ENCODE data around the gene HES3.
A peak's percentile ranks its signal among the peaks of the same experiment; 100 is the strongest.

The HES3 gene

DNA sequence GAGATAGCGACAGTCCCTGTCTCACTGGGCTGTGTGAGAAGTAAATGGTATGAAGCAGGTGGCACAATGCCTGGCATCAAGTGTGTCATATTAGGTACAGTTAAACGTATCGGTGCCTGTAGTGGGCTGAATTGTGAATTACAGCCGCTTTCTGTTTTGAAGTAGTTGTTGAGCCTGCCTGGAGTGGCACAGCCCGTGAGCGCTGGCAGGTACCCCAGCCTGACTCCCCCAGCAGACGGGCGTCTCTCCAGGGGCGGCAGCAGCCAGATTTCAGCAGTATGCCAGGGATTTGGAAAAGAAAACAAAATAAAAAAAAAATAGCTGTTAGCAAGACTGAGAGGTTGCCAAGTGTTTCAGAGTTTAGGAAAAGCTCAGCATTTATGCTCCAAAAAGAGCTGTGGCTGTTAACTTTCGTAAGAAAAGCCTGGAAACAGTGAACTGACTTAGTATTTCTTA lies 43.5 kb downstream of the HES3 start:
- H3K27me3 ChIP-seq (replicated peaks; ENCODE audit: control insufficient read depth, insufficient read depth, low read length) = no peaks in the 10 kb centered on the region
- peak; percentile 13 for DNase-seq (ENCODE audit: low read depth)
- H3K4me3 ChIP-seq (ENCODE audit: low read length) = no peak overlapping the region
- H3K9ac ChIP-seq (ENCODE audit: low read length) = peak overlapping the region; percentile 66
- no peaks in the 10 kb centered on the region for H3K9me3 ChIP-seq (ENCODE audit: control insufficient read depth, low read length)
- no peaks in the 10 kb centered on the region for H3K36me3 ChIP-seq (ENCODE audit: control insufficient read depth, insufficient read depth, low read length, severe bottlenecking)
- H3K4me1 ChIP-seq (ENCODE audit: control insufficient read depth, insufficient read depth, low read length) = peaks cover 33% of the 10 kb centered on the region

DNA sequence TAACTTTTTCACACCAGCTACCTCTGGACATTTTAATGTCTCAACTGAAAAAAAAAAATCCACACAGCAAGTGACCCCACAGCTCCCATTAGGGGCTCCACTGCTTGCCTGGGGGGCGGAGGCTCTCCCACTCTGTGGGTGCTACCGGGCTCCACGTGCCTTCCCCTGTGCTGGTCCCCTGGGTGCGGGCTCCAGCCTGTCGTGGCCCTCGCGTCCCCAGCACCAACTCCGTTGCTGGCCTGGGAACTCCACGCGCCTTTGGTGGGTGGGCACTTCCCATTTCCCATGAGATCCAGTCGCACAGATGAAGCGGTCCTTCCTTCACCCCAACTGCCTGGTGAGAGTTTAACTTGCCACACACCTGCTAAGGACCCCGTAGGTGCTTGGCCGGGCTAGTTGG lies 44.0 kb downstream of the HES3 start:
- Histone ChIP-seq H3K9me3 (ENCODE audit: control insufficient read depth, low read length) (no peaks in the 10 kb centered on the region), H3K4me3 (ENCODE audit: low read length) (no peak overlapping the region), H3K9ac (ENCODE audit: low read length) (peak overlapping the region; percentile 66), H3K4me1 (ENCODE audit: control insufficient read depth, insufficient read depth, low read length) (peaks cover 34% of the 10 kb centered on the region), H3K36me3 (ENCODE audit: control insufficient read depth, insufficient read depth, low read length, severe bottlenecking) (no peaks in the 10 kb centered on the region), H3K27me3 (replicated peaks; ENCODE audit: control insufficient read depth, insufficient read depth, low read length) (no peaks in the 10 kb centered on the region)
- no peak for DNase-seq (ENCODE audit: low read depth)

DNA sequence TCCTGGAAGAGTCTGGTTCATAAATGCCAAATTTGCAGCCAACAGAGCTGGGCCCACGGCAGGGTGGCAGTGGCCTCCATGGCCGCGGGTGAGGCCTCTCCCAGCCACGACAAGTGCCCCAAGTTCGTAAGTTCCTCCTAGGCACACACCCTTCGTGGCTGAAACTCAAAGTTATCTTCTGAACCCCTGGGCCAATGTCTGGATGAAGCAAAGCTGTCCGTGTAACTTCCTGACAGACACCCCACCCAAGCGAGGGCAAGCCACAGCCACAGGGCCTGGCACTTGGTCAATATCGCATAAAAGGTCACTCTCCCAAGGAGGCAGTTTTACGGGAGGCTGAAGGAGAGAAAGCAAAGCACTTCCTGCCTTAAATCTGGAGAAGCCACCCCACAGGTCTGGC lies 44.7 kb downstream of the HES3 start:
- Histone ChIP-seq H3K9me3 (ENCODE audit: control insufficient read depth, low read length) (no peaks in the 10 kb centered on the region), H3K9ac (ENCODE audit: low read length) (no peak overlapping the region), H3K4me1 (ENCODE audit: control insufficient read depth, insufficient read depth, low read length) (peaks cover 35% of the 10 kb centered on the region), H3K27me3 (replicated peaks; ENCODE audit: control insufficient read depth, insufficient read depth, low read length) (no peaks in the 10 kb centered on the region), H3K4me3 (ENCODE audit: low read length) (no peak overlapping the region), H3K36me3 (ENCODE audit: control insufficient read depth, insufficient read depth, low read length, severe bottlenecking) (no peaks in the 10 kb centered on the region)
- DNase-seq (ENCODE audit: low read depth) = no peak

DNA sequence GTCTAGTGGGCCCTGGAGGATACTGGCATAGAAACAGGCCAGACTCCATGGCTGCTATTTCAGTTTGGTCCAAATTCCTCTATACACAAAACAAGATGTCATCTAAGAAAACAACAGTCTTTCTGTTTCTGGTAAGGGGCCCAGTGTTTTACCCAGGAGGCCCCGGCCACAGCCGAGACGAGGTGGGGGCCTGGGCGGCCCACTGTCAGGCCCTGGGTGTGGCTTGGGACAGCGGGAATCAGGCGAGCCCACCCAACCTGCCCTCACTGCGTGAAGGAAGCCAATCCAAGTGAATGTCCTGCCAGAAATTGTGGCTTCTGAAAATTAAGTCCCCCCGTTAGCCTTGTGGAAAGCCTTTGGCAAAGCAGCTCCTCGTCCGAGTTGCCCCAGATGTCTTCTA lies 48.1 kb downstream of the HES3 start:
- H3K9ac ChIP-seq (ENCODE audit: low read length) = no peak overlapping the region
- H3K9me3 ChIP-seq (ENCODE audit: control insufficient read depth, low read length) = no peaks in the 10 kb centered on the region
- H3K4me3 ChIP-seq (ENCODE audit: low read length) = no peak overlapping the region
- peaks cover 42% of the 10 kb centered on the region for H3K4me1 ChIP-seq (ENCODE audit: control insufficient read depth, insufficient read depth, low read length)
- DNase-seq (ENCODE audit: low read depth) = no peak
- no peaks in the 10 kb centered on the region for H3K27me3 ChIP-seq (replicated peaks; ENCODE audit: control insufficient read depth, insufficient read depth, low read length)
- H3K36me3 ChIP-seq (ENCODE audit: control insufficient read depth, insufficient read depth, low read length, severe bottlenecking) = no peaks in the 10 kb centered on the region

DNA sequence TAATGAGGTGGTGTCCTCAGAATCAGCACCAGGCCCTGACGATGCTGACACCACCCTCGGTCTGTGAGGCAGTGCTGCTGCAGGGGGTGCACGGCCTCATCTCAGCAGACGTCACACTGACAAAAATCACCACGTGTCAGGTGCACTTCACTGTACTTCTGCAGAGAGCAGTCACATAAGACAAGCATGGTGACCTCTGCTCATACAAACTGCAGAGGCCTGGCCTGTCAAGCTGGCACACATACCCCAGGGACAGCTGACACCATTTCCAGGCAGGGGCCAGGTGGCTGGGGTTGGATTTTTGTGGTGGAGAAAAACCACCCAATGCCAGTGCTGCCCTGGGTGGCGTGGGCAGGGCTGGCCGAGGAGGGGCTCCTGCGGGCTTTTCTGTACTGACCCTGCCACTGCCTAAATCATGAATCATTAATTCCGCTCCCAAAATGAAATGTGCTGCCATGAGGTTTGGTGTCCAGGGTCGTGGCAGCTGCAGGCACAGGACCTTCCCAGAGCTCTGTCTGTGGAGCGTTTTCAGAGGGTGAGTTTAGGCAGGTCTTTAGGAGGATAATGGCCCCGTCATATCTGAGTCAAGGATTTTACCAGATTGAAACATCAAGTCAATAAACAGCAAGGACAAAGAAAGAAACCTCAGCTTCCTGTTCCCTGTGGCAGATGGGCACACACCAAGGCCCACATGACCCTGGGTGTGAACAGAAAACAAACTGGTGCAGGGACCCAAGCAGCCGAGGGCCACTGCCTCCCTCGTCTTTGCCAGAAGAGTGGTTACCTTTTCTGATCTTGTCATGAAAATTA lies 50.3 kb downstream of the HES3 start:
- Histone ChIP-seq H3K4me1 (ENCODE audit: control insufficient read depth, insufficient read depth, low read length) (peaks cover 26% of the 10 kb centered on the region), H3K9me3 (ENCODE audit: control insufficient read depth, low read length) (no peaks in the 10 kb centered on the region), H3K4me3 (ENCODE audit: low read length) (no peak overlapping the region), H3K36me3 (ENCODE audit: control insufficient read depth, insufficient read depth, low read length, severe bottlenecking) (no peaks in the 10 kb centered on the region), H3K9ac (ENCODE audit: low read length) (no peak overlapping the region), H3K27me3 (replicated peaks; ENCODE audit: control insufficient read depth, insufficient read depth, low read length) (no peaks in the 10 kb centered on the region)
- DNase-seq (ENCODE audit: low read depth) = no peak

DNA sequence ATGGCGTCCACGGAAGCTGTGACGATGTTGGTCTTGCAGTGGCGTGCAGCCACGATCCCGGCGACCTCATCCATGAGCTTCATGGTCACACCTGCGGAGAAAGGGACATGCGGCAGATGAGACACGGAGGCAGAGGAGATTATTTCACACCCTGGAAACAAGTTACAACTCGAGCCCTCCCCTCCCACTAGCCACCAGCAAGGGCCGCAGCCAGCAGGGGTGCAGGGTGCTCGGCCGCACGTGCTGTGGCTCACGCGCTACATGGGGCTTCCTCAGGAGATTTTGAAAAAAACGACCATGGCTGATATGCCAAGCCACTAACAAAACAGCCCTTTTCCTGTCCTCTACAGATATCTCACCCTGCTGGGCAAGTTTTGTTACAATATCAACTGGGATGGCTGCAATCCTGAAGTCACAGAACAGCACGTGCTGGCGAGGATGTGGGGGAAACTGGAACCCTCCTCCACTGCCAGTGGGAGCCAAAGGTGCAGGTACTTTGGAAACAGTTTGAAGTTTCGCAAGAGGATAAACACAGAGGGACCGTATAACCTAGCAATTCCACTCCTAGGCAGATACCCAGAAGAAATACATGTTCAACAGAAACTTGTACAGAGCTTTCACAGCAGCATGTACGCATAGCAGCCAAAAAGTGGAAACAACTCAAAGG lies 51.0 kb downstream of the HES3 start:
- H3K36me3 ChIP-seq (ENCODE audit: control insufficient read depth, insufficient read depth, low read length, severe bottlenecking) = no peaks in the 10 kb centered on the region
- H3K4me3 ChIP-seq (ENCODE audit: low read length) = no peak overlapping the region
- no peaks in the 10 kb centered on the region for H3K27me3 ChIP-seq (replicated peaks; ENCODE audit: control insufficient read depth, insufficient read depth, low read length)
- peaks cover 26% of the 10 kb centered on the region for H3K4me1 ChIP-seq (ENCODE audit: control insufficient read depth, insufficient read depth, low read length)
- H3K9ac ChIP-seq (ENCODE audit: low read length) = no peak overlapping the region
- DNase-seq (ENCODE audit: low read depth) = no peak
- H3K9me3 ChIP-seq (ENCODE audit: control insufficient read depth, low read length) = no peaks in the 10 kb centered on the region
